Testis (tissue), 2 donors: ENCODE measurements around the gene EMX2.

ENCODE experiments used
- CTCF ChIP-seq, 3 experiments: fragments of 450-650 bp in 2 of 3; fragments of 200-600 bp in 1 of 3; sonication (generic) in 1 of 3; IDR thresholded peaks; one replicate each; pipeline ENCODE4 v1.5.1; 2016 to 2019; ENCODE audit warnings: antibody characterized with exemption in 3 of 3, mild to moderate bottlenecking in 2 of 3, moderate library complexity in 1 of 3
- POLR2A ChIP-seq: fragments of 450-650 bp; IDR thresholded peaks from one replicate; pipeline ENCODE4 v1.6.1; 2017; ENCODE audit warnings: antibody characterized with exemption, mild to moderate bottlenecking, moderate library complexity

GRCh38 chr10:117504562-117504961 lies 38.0 kb upstream of the EMX2 start:
- TF ChIP-seq CTCF (IDR thresholded peaks at IDR 0.05) (no peak), POLR2A (no peak)
